Right hindlimb (tissue), 1 donor: Measurements from ENCODE around the gene TMEM187.
"Not testable (repeated sequence)": the region's sequence is repeated elsewhere in the genome, so short reads cannot be mapped to it uniquely, and the experiment has no call there.

Experiments
- DNase-seq: peaks from one replicate; pipeline ENCODE4 v3.0.0-alpha.2; 2018

TMEM187 gene

GRCh38 chrX:153973127-153974002 lies 811 bp downstream of the TMEM187 start:
- no peak for DNase-seq

DNA sequence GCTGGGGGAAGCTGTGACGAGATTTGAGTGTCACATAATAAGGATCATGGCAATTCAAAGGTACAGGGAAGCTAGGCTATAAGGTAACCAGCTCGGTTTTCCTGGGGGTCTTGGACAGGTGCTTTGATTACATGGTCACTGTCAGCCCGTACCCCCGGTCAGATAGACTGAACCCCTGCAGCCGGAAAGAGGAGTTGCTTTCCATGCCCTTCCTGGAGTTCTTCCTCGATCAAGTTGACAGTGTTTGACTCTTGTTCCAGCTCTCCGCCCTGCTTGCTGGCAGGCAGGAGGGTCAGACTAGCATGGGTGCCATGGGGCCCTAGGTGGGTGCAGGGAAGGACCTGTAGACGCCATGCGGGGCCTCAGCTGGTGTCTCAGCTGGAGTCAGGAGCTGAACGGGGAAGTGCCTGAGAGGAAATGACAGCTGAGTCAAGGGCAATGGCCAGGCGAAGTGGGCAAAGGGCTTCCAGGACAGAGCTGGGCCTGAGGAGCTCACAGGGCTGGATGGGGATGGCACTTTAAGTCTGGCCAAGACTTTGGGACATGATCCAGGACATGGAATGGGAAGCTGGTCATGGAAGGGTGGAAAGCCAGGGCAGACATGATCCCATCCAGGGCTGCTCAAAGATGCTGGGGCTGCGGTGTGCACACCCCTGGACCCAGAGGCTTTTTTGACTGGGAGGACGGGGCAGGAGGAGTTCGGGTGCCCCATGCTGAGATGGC lies 1.6 kb downstream of the TMEM187 start:
- no peak for DNase-seq

- DNase-seq = no peak
Observed at GRCh38 chrX:153974726-153975286, 2.3 kb downstream of the TMEM187 start.

- DNase-seq = not testable (repeated sequence)
Observed at GRCh38 chrX:153980394-153980793, 7.8 kb downstream of the TMEM187 start.

DNA sequence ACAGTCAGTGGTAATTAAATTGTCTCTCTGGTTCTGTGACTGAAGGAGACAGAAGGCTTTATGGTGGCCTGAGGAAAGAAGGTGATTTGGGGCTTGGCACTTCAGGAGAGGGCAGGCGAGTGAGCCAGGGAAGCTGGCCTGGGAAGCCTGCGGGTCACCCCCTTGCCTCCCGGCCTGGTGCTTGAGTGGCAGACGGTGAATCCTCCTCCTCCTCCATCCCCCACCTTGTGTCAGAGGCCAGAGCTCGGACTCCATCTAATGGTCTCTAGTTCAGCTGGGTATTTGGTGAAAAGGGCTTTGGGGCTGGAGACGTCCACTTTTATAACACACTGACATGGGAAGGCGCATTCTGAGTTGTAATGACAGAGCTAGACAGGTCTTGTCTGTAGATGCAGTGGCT lies 8.7 kb downstream of the TMEM187 start:
- no peak for DNase-seq

- no peak for DNase-seq
Observed at GRCh38 chrX:153981771-153982533, 9.4 kb downstream of the TMEM187 start.

GRCh38 chrX:153983321-153983801 lies 10.8 kb downstream of the TMEM187 start:
- DNase-seq = no peak

DNA sequence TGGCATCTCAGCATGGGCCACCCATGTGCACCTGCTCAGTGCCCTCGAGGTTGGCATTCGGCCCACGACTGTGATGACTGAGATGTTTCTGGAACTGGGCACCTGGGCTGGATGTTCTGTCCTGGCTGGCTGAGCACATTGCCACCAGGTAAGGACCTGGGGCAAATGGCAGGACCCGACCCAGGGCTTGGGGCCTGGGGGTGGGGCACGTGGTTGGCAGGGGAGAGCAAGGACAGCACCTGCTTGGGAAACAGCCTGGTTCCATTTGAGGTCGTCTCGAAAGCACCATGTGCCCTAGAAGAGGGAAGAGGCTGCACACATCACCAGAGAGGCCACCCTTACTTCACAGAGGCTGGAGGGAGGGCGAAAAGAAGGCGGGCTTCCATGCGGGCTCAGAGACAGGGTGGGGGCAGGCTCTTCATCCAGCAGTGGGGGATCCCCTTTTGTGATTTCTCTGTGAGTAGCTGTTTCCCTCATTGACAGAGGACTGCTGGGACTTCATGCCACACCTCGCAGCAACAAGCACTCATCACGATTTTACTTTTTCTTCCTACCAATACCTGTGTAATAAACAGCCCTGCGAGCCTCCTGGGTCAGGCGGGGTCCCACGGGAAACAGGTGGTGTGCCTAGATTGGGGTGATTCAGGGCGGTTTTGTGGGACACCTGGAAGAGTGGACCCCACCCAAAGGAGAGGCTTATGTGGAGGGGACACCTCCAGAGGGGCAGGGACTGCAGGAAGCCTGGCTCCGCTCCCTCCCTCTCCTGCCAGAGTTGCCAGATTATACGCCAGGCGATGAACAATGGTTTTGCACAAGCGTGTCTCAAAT lies 12.0 kb downstream of the TMEM187 start:
- no peak for DNase-seq

DNA sequence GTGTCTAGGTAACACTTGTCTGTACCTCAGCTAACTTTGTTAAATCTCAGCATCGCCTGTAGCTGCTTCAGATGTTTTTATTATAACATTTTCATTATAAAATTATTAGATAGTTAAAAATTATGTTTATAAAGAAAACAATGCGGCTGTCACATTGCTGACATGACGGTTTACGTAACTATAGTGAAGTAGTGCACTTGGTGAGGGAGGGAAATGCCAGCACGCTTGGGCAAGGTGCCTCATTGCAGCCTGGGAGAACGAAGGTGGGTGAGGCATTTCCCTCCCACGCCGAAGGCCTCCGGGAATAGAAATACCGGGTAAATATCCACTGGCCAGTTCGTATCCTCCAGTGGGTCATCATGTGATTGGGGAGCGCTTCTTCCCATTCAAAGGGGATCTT lies 15.9 kb downstream of the TMEM187 start:
- no peak for DNase-seq

DNA sequence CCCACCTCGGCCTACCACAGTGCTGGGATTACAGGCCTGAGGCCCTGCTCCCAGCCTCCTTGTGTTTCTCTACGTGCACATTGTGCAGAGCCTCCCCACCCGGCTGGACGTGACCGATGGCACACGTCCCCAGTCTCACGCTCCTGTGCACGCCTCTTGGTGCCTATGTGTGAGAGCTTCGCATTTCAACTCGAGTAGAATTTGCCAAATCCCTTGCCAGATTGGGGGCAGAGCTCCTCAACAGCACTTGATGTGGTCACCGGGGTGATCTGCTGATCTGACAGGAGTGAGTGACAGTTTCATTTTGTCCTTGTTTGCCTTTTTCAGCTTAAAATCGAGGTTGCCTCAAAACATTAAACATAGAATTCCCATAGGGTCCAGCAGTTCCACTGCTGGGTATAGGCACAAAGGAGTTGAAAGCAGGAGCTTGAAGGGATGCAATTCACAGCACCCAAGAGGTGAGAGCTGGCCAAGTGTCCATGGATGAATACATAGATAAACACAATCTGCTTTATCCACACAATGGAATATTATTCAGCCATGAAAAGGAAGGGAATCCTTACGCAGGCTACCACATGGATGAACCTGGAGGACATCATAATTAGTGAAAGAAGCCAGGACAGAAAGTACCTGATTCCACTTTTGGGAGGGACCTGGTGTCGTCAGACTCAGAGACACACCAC lies 17.6 kb downstream of the TMEM187 start:
- no peak for DNase-seq

DNA sequence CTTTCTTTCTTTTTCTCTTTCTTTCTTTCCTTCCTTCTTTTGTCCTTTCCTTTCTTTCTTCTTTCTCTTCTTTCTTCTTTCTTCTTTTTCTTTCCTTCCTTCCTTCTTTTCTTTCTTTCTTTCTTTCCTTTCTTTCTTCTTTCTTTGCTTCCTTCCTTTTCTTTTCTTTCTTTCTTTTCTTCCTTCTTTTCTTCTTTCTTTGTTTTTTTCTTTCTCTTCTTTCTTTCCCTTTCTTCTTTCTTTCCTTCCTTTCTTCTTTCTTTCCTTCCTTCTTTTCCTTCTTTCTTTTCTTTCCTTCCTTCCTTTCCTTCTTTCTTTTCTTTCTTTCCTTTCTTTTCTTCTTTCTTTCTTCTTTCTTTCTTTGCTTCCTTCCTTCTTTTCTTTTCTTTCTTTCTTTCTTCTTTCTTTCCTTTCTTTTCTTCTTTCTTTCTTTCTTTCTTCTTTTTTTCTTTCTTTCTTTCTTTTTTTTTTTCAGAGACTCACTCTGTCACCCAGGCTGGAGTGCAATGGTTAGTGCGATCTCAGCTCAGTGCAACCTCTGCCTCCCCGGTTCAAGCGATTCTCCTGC lies 18.5 kb downstream of the TMEM187 start:
- no peak for DNase-seq

DNA sequence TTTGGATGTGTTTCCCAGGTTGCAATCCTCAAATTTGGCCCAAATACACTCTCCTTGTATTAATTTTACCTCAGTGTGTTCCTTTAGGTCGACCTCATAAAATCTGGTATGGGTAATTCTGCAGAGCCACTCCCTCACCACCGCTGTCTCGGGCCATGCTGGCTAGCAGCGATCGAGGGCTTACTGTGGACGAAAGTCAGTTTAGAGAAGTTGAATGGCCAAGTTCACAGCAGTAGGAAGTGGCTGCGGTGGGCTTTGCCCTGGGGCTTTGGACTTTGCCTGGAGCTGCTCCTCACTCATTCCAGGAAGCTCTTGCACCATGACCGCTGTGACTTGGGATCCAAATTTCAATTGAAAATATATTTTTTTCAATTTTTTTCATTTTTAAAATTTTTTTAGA lies 19.6 kb downstream of the TMEM187 start:
- no peak for DNase-seq

DNA sequence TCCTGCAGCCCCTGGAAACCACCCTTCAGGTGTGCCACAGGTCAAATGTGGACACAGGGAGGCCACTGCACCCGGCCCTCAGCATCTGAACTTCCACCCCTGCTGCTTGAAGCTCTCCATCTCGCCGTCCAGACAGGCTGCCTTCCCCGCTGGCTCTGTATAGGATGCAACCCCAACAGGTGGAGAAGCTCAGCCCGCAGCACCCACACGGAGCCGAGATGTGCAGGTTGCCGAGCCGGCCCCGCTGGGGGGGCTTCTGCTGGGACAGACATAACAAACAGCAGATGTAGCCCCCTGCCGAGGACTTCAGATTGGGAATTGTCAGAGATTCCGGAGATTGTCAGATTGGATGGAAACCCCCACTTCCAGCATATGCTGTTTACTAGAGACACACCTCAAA lies 20.5 kb downstream of the TMEM187 start:
- no peak for DNase-seq

GRCh38 chrX:153993978-153994377 lies 21.4 kb downstream of the TMEM187 start:
- DNase-seq = no peak

GRCh38 chrX:153994398-153994797 lies 21.8 kb downstream of the TMEM187 start:
- DNase-seq = not testable (repeated sequence)

- DNase-seq = no peak
Observed at GRCh38 chrX:153995504-153995903, 22.9 kb downstream of the TMEM187 start.

GRCh38 chrX:153999359-154000037 lies 26.9 kb downstream of the TMEM187 start:
- no peak for DNase-seq

- no peak for DNase-seq
Observed at GRCh38 chrX:154000051-154000450, 27.5 kb downstream of the TMEM187 start.

GRCh38 chrX:154002215-154002719 lies 29.7 kb downstream of the TMEM187 start:
- DNase-seq = no peak

DNA sequence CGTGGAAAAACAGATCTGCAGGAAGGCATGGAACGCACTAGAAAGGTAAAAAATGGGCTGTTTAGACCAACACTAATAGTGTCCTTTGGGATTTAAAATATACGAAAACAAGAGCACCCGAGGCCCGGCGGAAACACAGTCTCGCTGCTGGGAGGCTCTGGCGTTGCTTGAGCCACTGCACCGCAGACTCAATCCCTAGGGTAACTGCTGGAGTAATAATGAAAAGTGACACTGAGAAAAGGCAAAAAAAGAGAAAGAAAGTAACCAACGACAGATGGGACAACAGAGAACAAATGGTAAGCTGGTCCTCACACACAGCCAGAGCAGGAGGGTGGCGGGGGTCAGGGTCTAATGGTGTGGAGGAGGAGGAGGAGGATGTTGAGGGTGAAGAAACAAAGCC lies 31.8 kb downstream of the TMEM187 start:
- DNase-seq = no peak
